IMR-90 (cell line): Measurements from ENCODE around the gene PRKCE. TPM values are rescaled to one million over a fixed set of nuclear protein-coding genes. Genes with fewer than 3 reads are reported as not detected.

ENCODE experiments used
- ATAC-seq: fragments of 200-7000 bp; cut with Tn5 transposase; 2 replicates; pipeline ENCODE4 v1.9.1; 2020; ENCODE audit warnings: low read depth, mild to moderate bottlenecking, moderate library complexity
- BruUV-seq: library from RNA; stranded (reverse); fragments of 400-500 nt; replicated peaks from 2 replicates; lab custom pipeline; 2021; lab: Mats Ljungman, UMichigan
- CTCF ChIA-PET: fragments of 300-600 bp; formaldehyde crosslinking; extraction: SDS; loops from one replicate; lab custom pipeline; 2021; ENCODE audit warnings: antibody characterized with exemption; lab: Yijun Ruan, JAX
- POLR2A ChIA-PET: fragments of 300-600 bp; sonication (Branson Sonifier 250); formaldehyde crosslinking; loops from one replicate; lab custom pipeline; 2022; ENCODE audit warnings: antibody characterized with exemption; ENCODE audit not compliant: unreplicated experiment; lab: Charles Lee
- DNase-seq: peaks from one replicate; pipeline ENCODE4 v3.0.0; 2013
- H2AFZ ChIP-seq: replicated peaks from 2 replicates; pipeline ENCODE3; 2013; ENCODE audit warnings: low read length, mild to moderate bottlenecking; ENCODE audit not compliant: poor library complexity
- H2AK5ac ChIP-seq: 2 replicates; pipeline ENCODE4 v1.6.1; 2013; ENCODE audit warnings: low read depth, low read length, inconsistent platforms
- H2AK9ac ChIP-seq: replicated peaks from 2 replicates; pipeline ENCODE3; 2013; ENCODE audit warnings: mild to moderate bottlenecking, low read depth, low read length, moderate library complexity; ENCODE audit not compliant: poor library complexity
- H2BK120ac ChIP-seq: 2 replicates; pipeline ENCODE4 v1.6.1; 2013; ENCODE audit warnings: low read depth, low read length, inconsistent platforms
- H2BK15ac ChIP-seq: 3 replicates; pipeline ENCODE4 v1.6.1; 2013; ENCODE audit warnings: low read depth, low read length, inconsistent platforms
- H2BK20ac ChIP-seq: 2 replicates; pipeline ENCODE4 v1.6.1; 2013; ENCODE audit warnings: low read depth, mild to moderate bottlenecking, inconsistent platforms, low read length, moderate library complexity
- H2BK5ac ChIP-seq: 2 replicates; pipeline ENCODE4 v1.6.1; 2013; ENCODE audit warnings: mild to moderate bottlenecking, low read depth, low read length, inconsistent platforms; ENCODE audit not compliant: poor library complexity, severe bottlenecking
- H3K14ac ChIP-seq: replicated peaks from 2 replicates; pipeline ENCODE4 v1.6.1; 2013; ENCODE audit warnings: low read depth, low read length, inconsistent platforms
- H3K18ac ChIP-seq: 2 replicates; pipeline ENCODE4 v1.6.1; 2013; ENCODE audit warnings: low read depth, low read length, control low read depth
- H3K23ac ChIP-seq: 2 replicates; pipeline ENCODE4 v1.6.1; 2013; ENCODE audit warnings: low read depth, low read length, inconsistent platforms
- H3K27ac ChIP-seq: 2 replicates; pipeline ENCODE4 v1.5.1; 2013; ENCODE audit warnings: mild to moderate bottlenecking, control low read depth, low read length; ENCODE audit not compliant: insufficient read depth
- H3K27me3 ChIP-seq: 2 replicates; pipeline ENCODE4 v1.6.1; 2013; ENCODE audit warnings: low read length; ENCODE audit not compliant: control insufficient read depth, insufficient read depth
- H3K36me3 ChIP-seq: 2 replicates; pipeline ENCODE4 v1.6.1; 2013; ENCODE audit warnings: low read length, mixed read lengths; ENCODE audit not compliant: control insufficient read depth, insufficient read depth
- H3K4ac ChIP-seq: 2 replicates; pipeline ENCODE4 v1.6.1; 2013; ENCODE audit warnings: low read depth, low read length, inconsistent platforms
- H3K4me1 ChIP-seq: 2 replicates; pipeline ENCODE4 v1.6.1; 2013; ENCODE audit warnings: low read length, mixed read lengths; ENCODE audit not compliant: control insufficient read depth, insufficient read depth
- H3K4me2 ChIP-seq: 2 replicates; pipeline ENCODE4 v1.6.1; 2013; ENCODE audit warnings: low read depth, mild to moderate bottlenecking, control low read depth, low read length, moderate library complexity
- H3K4me3 ChIP-seq: 2 replicates; pipeline ENCODE4 v1.5.1; 2013; ENCODE audit warnings: low read depth, mild to moderate bottlenecking, control low read depth, low read length, moderate library complexity; ENCODE audit not compliant: insufficient read depth
- H3K56ac ChIP-seq: 2 replicates; pipeline ENCODE4 v1.6.1; 2013; ENCODE audit warnings: low read length, inconsistent platforms; ENCODE audit not compliant: insufficient read depth; ENCODE audit errors: extremely low read depth
- H3K79me1 ChIP-seq, 2 experiments: 2 replicates each; pipeline ENCODE4 v1.6.1; 2013; ENCODE audit warnings: low read length in 2 of 2, inconsistent platforms in 1 of 2, low read depth in 1 of 2
- H3K9ac ChIP-seq: 2 replicates; pipeline ENCODE4 v1.6.1; 2013; ENCODE audit warnings: low read depth, low read length, control low read depth
- H3K9me1 ChIP-seq: 2 replicates; pipeline ENCODE4 v1.6.1; 2013; ENCODE audit warnings: low read length, inconsistent platforms; ENCODE audit not compliant: insufficient read depth
- H3K9me3 ChIP-seq: 2 replicates; pipeline ENCODE4 v1.6.1; 2013; ENCODE audit warnings: low read length; ENCODE audit not compliant: control insufficient read depth, insufficient read depth
- H4K20me1 ChIP-seq: 2 replicates; pipeline ENCODE4 v1.6.1; 2013; ENCODE audit warnings: low read length, inconsistent platforms; ENCODE audit not compliant: insufficient read depth
- H4K5ac ChIP-seq: 2 replicates; pipeline ENCODE4 v1.6.1; 2013; ENCODE audit warnings: mild to moderate bottlenecking, low read depth, low read length, control low read depth
- H4K8ac ChIP-seq, 2 experiments: 2 replicates each; pipeline ENCODE4 v1.6.1; 2013; ENCODE audit warnings: low read depth in 2 of 2, low read length in 2 of 2, control low read depth in 1 of 2, inconsistent platforms in 1 of 2
- H4K91ac ChIP-seq: 2 replicates; pipeline ENCODE4 v1.6.1; 2013; ENCODE audit warnings: low read depth, low read length, inconsistent platforms; ENCODE audit not compliant: insufficient read depth
- BHLHE40 ChIP-seq: fragments of 150-350 bp; IDR thresholded peaks from 2 replicates; pipeline ENCODE4 v1.6.1; 2016; ENCODE audit warnings: mild to moderate bottlenecking, low read depth, low read length
- CEBPB ChIP-seq: IDR thresholded peaks from 2 replicates; pipeline ENCODE4 v1.6.1; 2012; ENCODE audit warnings: low read depth, low read length, improper control_type of control experiment
- CHD1 ChIP-seq: IDR thresholded peaks from 2 replicates; pipeline ENCODE4 v1.6.1; 2012; ENCODE audit warnings: low read depth, low read length, improper control_type of control experiment
- CTCF ChIP-seq: conservative IDR thresholded peaks from 2 replicates; pipeline ENCODE4 v1.5.1; 2012; ENCODE audit warnings: mild to moderate bottlenecking, low read depth, low read length, improper control_type of control experiment
- FOS ChIP-seq: fragments of 150-350 bp; IDR thresholded peaks from 2 replicates; pipeline ENCODE4 v1.6.1; 2016; ENCODE audit warnings: low read depth, low read length
- MAFK ChIP-seq: IDR thresholded peaks from 2 replicates; pipeline ENCODE4 v1.6.1; 2012; ENCODE audit warnings: low read depth, low read length, improper control_type of control experiment
- MAZ ChIP-seq: IDR thresholded peaks from 2 replicates; pipeline ENCODE4 v1.6.1; 2012; ENCODE audit warnings: low read depth, mild to moderate bottlenecking, low read length, improper control_type of control experiment, moderate library complexity, borderline replicate concordance
- MXI1 ChIP-seq: IDR thresholded peaks from 2 replicates; pipeline ENCODE4 v1.6.1; 2012; ENCODE audit warnings: low read depth, mild to moderate bottlenecking, low read length, moderate library complexity, borderline replicate concordance
- NFE2L2 ChIP-seq: fragments of 150-350 bp; IDR thresholded peaks from 2 replicates; pipeline ENCODE4 v1.6.1; 2016; ENCODE audit warnings: low read depth, mild to moderate bottlenecking, low read length
- POLR2A ChIP-seq: IDR thresholded peaks from 2 replicates; pipeline ENCODE4 v1.6.1; 2012; ENCODE audit warnings: mild to moderate bottlenecking, low read depth, low read length
- RAD21 ChIP-seq: IDR thresholded peaks from 2 replicates; pipeline ENCODE4 v1.6.1; 2012; ENCODE audit warnings: low read length, improper control_type of control experiment
- RCOR1 ChIP-seq: IDR thresholded peaks from 2 replicates; pipeline ENCODE4 v1.6.1; 2012; ENCODE audit warnings: mild to moderate bottlenecking, low read length, improper control_type of control experiment; ENCODE audit not compliant: insufficient replicate concordance
- RFX5 ChIP-seq: IDR thresholded peaks from 2 replicates; pipeline ENCODE4 v1.8.0; 2012; ENCODE audit warnings: low read depth, mild to moderate bottlenecking, low read length, moderate library complexity
- SMC3 ChIP-seq: fragments of 150-350 bp; IDR thresholded peaks from 2 replicates; pipeline ENCODE4 v1.6.1; 2016; ENCODE audit warnings: low read depth, mild to moderate bottlenecking, antibody characterized with exemption, low read length, moderate library complexity
- WGBS, 2 experiments: methylation state at CpG; one replicate each; pipeline versions ENCODE4 v1.1.5 to v1.1.7; 2013; ENCODE audit warnings: missing lambda C conversion rate in 2 of 2; ENCODE audit not compliant: insufficient read length in 1 of 2; ENCODE audit errors: extremely low coverage in 2 of 2; 5-methylcytosine and 5-hydroxymethylcytosine counted together
- dilution Hi-C: fragments of 300-500 bp; cut with HindIII; formaldehyde crosslinking; loops from one replicate; pipeline ENCODE4 v1.14.3; 2018; ENCODE audit warnings: low sequenced_read_pairs; ENCODE audit not compliant: unreplicated experiment
- in situ Hi-C: fragments of 300-500 bp; cut with MboI; formaldehyde crosslinking; loops from 3 replicates; pipeline ENCODE4 v1.14.3; 2019; ENCODE audit warnings: low sequenced_read_pairs, inconsistent platforms, mixed read lengths
- intact Hi-C: fragments of 100-400 bp; cut with micrococcal nuclease; formaldehyde crosslinking; loops from 2 replicates; pipeline ENCODE4 v1.10.0; 2022
- polyA plus RNA-seq, 3 experiments: library from polyadenylated mRNA; depleted of rRNA; stranded (reverse); fragments of >200 nt; gene quantifications; 2 replicates each; pipeline ENCODE4 v1.2.3, GENCODE V29; 2012; ENCODE audit warnings: low replicate concordance in 1 of 3
- total RNA-seq: library from RNA; depleted of rRNA; stranded (reverse); fragments of >200 nt; gene quantifications from 2 replicates; pipeline ENCODE4 v1.2.3, GENCODE V29; 2012
- TF ChIP-seq, protein P1 (sequence below): fragments of 150-350 bp; IDR thresholded peaks from 2 replicates; pipeline ENCODE4 v1.6.1; 2017; ENCODE audit warnings: mild to moderate bottlenecking, antibody characterized with exemption, low read length, low read depth

PRKCE gene
- total and polyA plus RNA-seq, 2 of the 4 experiments (the other 2 are of a cell fraction), result 8.1 to 32.4 TPM

DNA sequence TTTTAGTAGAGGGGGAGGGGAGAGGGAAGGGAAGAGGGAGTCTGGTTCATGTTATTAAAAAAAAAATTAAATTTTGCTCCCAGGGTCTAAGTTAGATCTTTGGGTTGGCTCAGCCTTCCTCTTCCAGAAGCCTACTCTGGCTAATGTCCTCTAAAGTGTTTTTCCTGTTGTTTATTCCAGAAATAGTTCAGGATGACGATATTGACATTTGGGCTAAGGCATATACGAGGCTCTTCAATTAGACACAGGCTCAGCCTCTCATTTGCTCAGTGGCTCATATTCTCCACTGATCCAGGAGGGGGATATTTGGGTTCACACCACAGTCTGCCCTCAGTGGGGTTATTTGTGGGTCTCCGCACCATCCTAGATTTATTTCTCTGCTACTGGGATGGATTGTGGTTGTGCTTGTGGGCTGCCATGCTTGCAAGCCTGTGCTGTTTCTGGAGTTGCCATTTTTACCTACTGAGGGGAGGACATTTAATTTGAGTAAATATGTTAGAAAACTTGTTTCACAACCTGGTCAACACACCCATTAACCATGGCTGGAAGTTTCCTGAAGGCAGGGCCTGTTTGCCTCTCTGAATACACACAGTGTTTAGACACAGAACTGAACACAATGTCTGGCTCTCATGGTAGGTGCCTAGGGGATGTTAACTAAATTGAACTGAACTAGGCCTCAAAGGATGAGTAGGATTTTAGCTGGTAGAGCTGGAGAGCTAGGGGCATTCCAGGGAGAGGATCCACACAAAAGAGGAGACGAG lies 388.2 kb downstream of the PRKCE start:
- no TSS peak for BruUV-seq
- POLR2A ChIA-PET, result no interaction called here
- peak overlapping the region; percentile 3; the same call in 1 of the 2 replicates for H3K23ac ChIP-seq
- no peak for ATAC-seq
- no peak overlapping the region for H3K4me2 ChIP-seq
- in situ Hi-C loops (no loop called here), intact Hi-C loops (no loop called here), dilution Hi-C loops (no loop called here)
- H3K14ac ChIP-seq, result peak overlapping the region; percentile 82
- H4K20me1 ChIP-seq, result no peaks in the 10 kb centered on the region
- no peak overlapping the region for H3K56ac ChIP-seq
- H3K27ac ChIP-seq, result no peak overlapping the region
- no peaks in the 10 kb centered on the region for H3K36me3 ChIP-seq
- TF ChIP-seq CHD1, result no peak
- TF ChIP-seq MXI1, result no peak
- no peak for TF ChIP-seq BHLHE40
- TF ChIP-seq CEBPB, result no peak
- TF ChIP-seq, protein P1, sequence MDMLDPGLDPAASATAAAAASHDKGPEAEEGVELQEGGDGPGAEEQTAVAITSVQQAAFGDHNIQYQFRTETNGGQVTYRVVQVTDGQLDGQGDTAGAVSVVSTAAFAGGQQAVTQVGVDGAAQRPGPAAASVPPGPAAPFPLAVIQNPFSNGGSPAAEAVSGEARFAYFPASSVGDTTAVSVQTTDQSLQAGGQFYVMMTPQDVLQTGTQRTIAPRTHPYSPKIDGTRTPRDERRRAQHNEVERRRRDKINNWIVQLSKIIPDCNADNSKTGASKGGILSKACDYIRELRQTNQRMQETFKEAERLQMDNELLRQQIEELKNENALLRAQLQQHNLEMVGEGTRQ, result no peak
- TF ChIP-seq RAD21, result no peak
- no peak for TF ChIP-seq RFX5
- no peak for TF ChIP-seq SMC3
- TF ChIP-seq FOS, result no peak
- TF ChIP-seq NFE2L2, result no peak
- no peak for TF ChIP-seq CTCF
- no peak for TF ChIP-seq RCOR1
- TF ChIP-seq MAZ, result no peak
- no peak for TF ChIP-seq POLR2A
- no peak for TF ChIP-seq MAFK
- no peak overlapping the region for H3K9ac ChIP-seq
- H4K8ac ChIP-seq, result no peak overlapping the region
- H2AK5ac ChIP-seq, result peak overlapping the region; percentile 74
- H2AK9ac ChIP-seq, result no peak overlapping the region
- H3K9me3 ChIP-seq, result no peaks in the 10 kb centered on the region
- DNase-seq, result no peak
- peak overlapping the region; percentile 83 for H2BK20ac ChIP-seq
- peak overlapping the region; percentile 33 for H3K18ac ChIP-seq
- peak overlapping the region; percentile 34; the same call in 1 of the 2 replicates for H4K91ac ChIP-seq
- H2AFZ ChIP-seq, result no peak overlapping the region
- H2BK5ac ChIP-seq, result no peak overlapping the region
- H4K5ac ChIP-seq, result peak overlapping the region; percentile 12; the same call in 1 of the 2 replicates
- no peak overlapping the region for H3K4me3 ChIP-seq
- WGBS, 2 experiments, result 76% methylated on average over 2 of the region's 4 CpGs; no CpG with 5 or more reads in 1 of the 2 experiments
- peak overlapping the region; percentile 67 for H2BK120ac ChIP-seq
- CTCF ChIA-PET, result interaction anchor here (0.6 to 2.0 kb wide), 3 partner anchors 10 to 189 kb away, joined by 3 to 6 read pairs (median 4); no protein-coding TSS in a partner anchor
- H3K79me1 ChIP-seq, result peaks cover 3 to 8% of the 10 kb centered on the region in 2 experiments; a peak in 3 of 4 replicates
- peak overlapping the region; percentile 26 for H3K4ac ChIP-seq
- peaks cover 9% of the 10 kb centered on the region for H3K4me1 ChIP-seq
- no peaks in the 10 kb centered on the region for H3K27me3 ChIP-seq
- peak overlapping the region; percentile 95 for H2BK15ac ChIP-seq
- H3K9me1 ChIP-seq, result 0 out of 2 replicates have a peak, but pooled peaks cover 9% of the 10 kb centered on the region
